Adrenal gland (tissue), 12 donors: ENCODE data around the gene DMAC2. TPM values are rescaled to one million over a fixed set of nuclear protein-coding genes. Genes with fewer than 3 reads are reported as not detected.

Experiments used
- DNase-seq, 7 donors: peaks; one replicate each; pipeline ENCODE4 v3.0.0-alpha.2; 2019 to 2020
- H3K27ac ChIP-seq, 5 donors: fragments of 200-600 bp; sonication (generic) in 4 of 5; 1 replicate in 3 of 5; 2 replicates in 2 of 5; pipeline versions ENCODE4 v1.5.1 to v1.8.0; 2016 to 2020; ENCODE audit warnings: mild to moderate bottlenecking in 1 of 5
- H3K27me3 ChIP-seq: fragments of 200-600 bp; 2 replicates; pipeline ENCODE4 v1.8.0; 2021
- H3K36me3 ChIP-seq, 2 donors: fragments of 200-600 bp; replicated peaks in 1 of 2; 1 replicate in 1 of 2; 2 replicates in 1 of 2; pipeline versions ENCODE4 v1.5.1 to v1.8.0; 2018 to 2022
- H3K4me1 ChIP-seq, 2 donors: fragments of 200-600 bp; replicated peaks in 1 of 2; 1 replicate in 1 of 2; 2 replicates in 1 of 2; pipeline versions ENCODE4 v1.5.1 to v1.8.0; 2018 to 2021
- H3K4me3 ChIP-seq, 4 donors: fragments of 200-600 bp; sonication (generic) in 3 of 4; one replicate each; pipeline ENCODE4 v1.5.1; 2016 to 2018
- H3K9me3 ChIP-seq, 3 donors: fragments of 200-600 bp; sonication (generic) in 1 of 3; replicated peaks in 1 of 3; 1 replicate in 2 of 3; 2 replicates in 1 of 3; pipeline versions ENCODE4 v1.5.1 to v1.8.0; 2016 to 2021
- POLR2A ChIP-seq, 2 donors: fragments of 450-650 bp; IDR thresholded peaks; one replicate each; pipeline ENCODE4 v1.6.1; 2017; ENCODE audit warnings: antibody characterized with exemption in 2 of 2, mild to moderate bottlenecking in 2 of 2, moderate library complexity in 1 of 2
- WGBS, 4 donors: extraction: QIAGEN DNeasy Blood & Tissue Kit in 2 of 4; methylation state at CpG; one replicate each; pipeline versions ENCODE4 v1.1.5 to v1.1.7; 2013 to 2017; 5-methylcytosine and 5-hydroxymethylcytosine counted together
- intact Hi-C, 2 donors: fragments of 100-400 bp; cut with DNase I; formaldehyde crosslinking; loops; one replicate each; pipeline versions ENCODE4 v1.14.1 to v1.15.0; 2022 to 2023
- polyA plus RNA-seq, 3 donors: library from polyadenylated mRNA; stranded (reverse); fragments of 200-250 nt in 2 of 3; fragments of 350-450 nt in 1 of 3; fragmentation: Illumina TruSeq in 1 of 3; extraction: RNeasy Lipid Tissue Mini Kit (QIAGEN cat#74804) in 1 of 3; gene quantifications; one replicate each; pipeline ENCODE4 v1.2.3, GENCODE V29; 2013 to 2014
- total RNA-seq, 9 donors: library from RNA; depleted of rRNA in 4 of 9; stranded (reverse); fragments of >200 nt in 4 of 9; fragments of 120-200 nt in 1 of 9; fragmentation: NEBNext Ultra II Directional in 1 of 9; extraction: Animal tissue kit (Norgen Biotek cat#: 25700) in 1 of 9; gene quantifications; one replicate each; pipeline versions ENCODE4 v1.1.0 to v1.2.4, GENCODE V29; 2013 to 2023
- TF ChIP-seq, protein P1 (sequence below), 6 experiments: fragments of 450-650 bp in 4 of 6; fragments of 200-600 bp in 2 of 6; sonication (generic) in 1 of 6; IDR thresholded peaks; 1 replicate in 5 of 6; 2 replicates in 1 of 6; pipeline versions ENCODE4 v1.5.1 to v1.8.0; 2016 to 2021; ENCODE audit warnings: antibody characterized with exemption in 6 of 6, mild to moderate bottlenecking in 2 of 6, moderate library complexity in 1 of 6
- donor health status: healthy with polysubstance abuse.
- donor health status: Bipolar disorder and iron deficiency.
- donor health status: DM: yes; HTN: yes; CAD: no.
- donor health status: DM: no; HTN: no; CAD: no.
- donor health status: DM: no; HTN: no; CAD: no.
- donor health status: DM: yes; HTN: yes; CAD: no.

DMAC2 gene
- total and polyA plus RNA-seq, 12 donors, result 30.7 to 60.9 (median 46.2) TPM

- Histone ChIP-seq H3K4me1 (peaks cover 11 to 13% of the 10 kb centered on the region in 2 donors), H3K27ac (no peak overlapping the region), H3K9me3 (no peaks in the 10 kb centered on the region), H3K36me3 (peaks cover 0 to 69% of the 10 kb centered on the region in 2 donors), H3K4me3 (no peak overlapping the region), H3K27me3 (no peaks in the 10 kb centered on the region)
- no peak for TF ChIP-seq POLR2A (IDR thresholded peaks at IDR 0.05)
- TF ChIP-seq, protein P1, sequence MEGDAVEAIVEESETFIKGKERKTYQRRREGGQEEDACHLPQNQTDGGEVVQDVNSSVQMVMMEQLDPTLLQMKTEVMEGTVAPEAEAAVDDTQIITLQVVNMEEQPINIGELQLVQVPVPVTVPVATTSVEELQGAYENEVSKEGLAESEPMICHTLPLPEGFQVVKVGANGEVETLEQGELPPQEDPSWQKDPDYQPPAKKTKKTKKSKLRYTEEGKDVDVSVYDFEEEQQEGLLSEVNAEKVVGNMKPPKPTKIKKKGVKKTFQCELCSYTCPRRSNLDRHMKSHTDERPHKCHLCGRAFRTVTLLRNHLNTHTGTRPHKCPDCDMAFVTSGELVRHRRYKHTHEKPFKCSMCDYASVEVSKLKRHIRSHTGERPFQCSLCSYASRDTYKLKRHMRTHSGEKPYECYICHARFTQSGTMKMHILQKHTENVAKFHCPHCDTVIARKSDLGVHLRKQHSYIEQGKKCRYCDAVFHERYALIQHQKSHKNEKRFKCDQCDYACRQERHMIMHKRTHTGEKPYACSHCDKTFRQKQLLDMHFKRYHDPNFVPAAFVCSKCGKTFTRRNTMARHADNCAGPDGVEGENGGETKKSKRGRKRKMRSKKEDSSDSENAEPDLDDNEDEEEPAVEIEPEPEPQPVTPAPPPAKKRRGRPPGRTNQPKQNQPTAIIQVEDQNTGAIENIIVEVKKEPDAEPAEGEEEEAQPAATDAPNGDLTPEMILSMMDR (IDR thresholded peaks at IDR 0.05), result no peak
- intact Hi-C loops, result loop anchor here in 1 of 2 donors (10.0 kb wide), 1 partner anchor 48 kb away; the partner anchor contains the start of gene TMEM91
- 92 to 94% (median 93%) methylated on average over 3 to 12 of the region's 12 CpGs for WGBS, 4 donors
- no peak for DNase-seq
Measured at GRCh38 chr19:41422955-41423354, 16.8 kb downstream of the DMAC2 start.

DNA sequence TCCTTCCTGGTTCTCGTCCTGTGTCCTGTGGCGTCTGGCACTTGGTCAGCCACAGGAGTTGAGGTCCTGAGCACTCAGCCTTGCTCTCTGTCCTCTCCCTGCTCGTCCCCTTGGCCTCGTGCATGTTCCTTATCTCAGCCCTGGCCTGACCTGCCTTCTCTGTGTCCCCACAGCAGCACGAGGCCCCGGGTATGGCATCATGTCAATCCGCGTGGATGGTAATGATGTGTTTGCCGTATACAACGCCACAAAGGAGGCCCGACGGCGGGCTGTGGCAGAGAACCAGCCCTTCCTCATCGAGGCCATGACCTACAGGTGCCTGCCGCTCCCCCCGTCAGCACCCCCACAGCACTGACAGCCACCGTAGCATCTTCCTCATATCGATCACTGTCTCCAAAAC lies 17.3 kb downstream of the DMAC2 start:
- DNase-seq, result no peak
- Histone ChIP-seq H3K27ac (no peak overlapping the region), H3K9me3 (no peaks in the 10 kb centered on the region), H3K27me3 (no peaks in the 10 kb centered on the region), H3K4me1 (peaks cover 7 to 10% of the 10 kb centered on the region in 2 donors), H3K36me3 (peaks cover 0 to 70% of the 10 kb centered on the region in 2 donors), H3K4me3 (no peak overlapping the region)
- TF ChIP-seq, protein P1 (IDR thresholded peaks at IDR 0.05), result no peak
- TF ChIP-seq POLR2A (IDR thresholded peaks at IDR 0.05), result no peak
- intact Hi-C loops, result loop anchor here in 1 of 2 donors (10.0 kb wide), 1 partner anchor 48 kb away; the partner anchor contains the start of gene TMEM91
- WGBS, 4 donors, result 83 to 86% (median 85%) methylated on average over 18 of the region's 18 CpGs

DNA sequence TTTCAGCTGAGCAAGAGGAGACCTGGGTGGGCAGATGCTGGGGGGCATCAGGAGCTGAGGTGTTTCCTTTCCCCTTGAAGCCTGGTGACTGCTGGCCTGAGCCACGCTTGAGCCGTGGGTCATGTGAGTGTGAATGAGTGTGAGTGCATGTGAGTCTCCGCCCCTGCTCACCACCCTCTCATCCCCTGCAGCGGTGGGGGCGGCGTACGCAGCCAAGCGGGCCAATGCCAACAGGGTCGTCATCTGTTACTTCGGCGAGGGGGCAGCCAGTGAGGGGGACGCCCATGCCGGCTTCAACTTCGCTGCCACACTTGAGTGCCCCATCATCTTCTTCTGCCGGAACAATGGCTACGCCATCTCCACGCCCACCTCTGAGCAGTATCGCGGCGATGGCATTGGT lies 17.7 kb downstream of the DMAC2 start:
- Histone ChIP-seq H3K9me3 (no peaks in the 10 kb centered on the region), H3K4me3 (no peak overlapping the region), H3K27ac (no peak overlapping the region), H3K36me3 (peaks cover 0 to 74% of the 10 kb centered on the region in 2 donors), H3K4me1 (peaks cover 2 to 7% of the 10 kb centered on the region in 2 donors), H3K27me3 (no peaks in the 10 kb centered on the region)
- WGBS, 4 donors, result 90 to 97% (median 93%) methylated on average over 18 to 20 of the region's 20 CpGs
- intact Hi-C loops, result loop anchor here in 1 of 2 donors (10.0 kb wide), 1 partner anchor 47 kb away; the partner anchor contains the start of gene TMEM91
- no peak for TF ChIP-seq POLR2A (IDR thresholded peaks at IDR 0.05)
- TF ChIP-seq, protein P1 (IDR thresholded peaks at IDR 0.05), result no peak
- no peak for DNase-seq

- peaks cover 0 to under 1% of the 10 kb centered on the region in 2 donors for H3K4me1 ChIP-seq
- peaks cover 0 to 80% of the 10 kb centered on the region in 2 donors for H3K36me3 ChIP-seq
Measured at GRCh38 chr19:41421314-41421713, 18.4 kb downstream of the DMAC2 start.

More at GRCh38 chr19:41421314-41421713, 18.4 kb downstream of the DMAC2 start:
- H3K9me3 ChIP-seq, result no peaks in the 10 kb centered on the region
- H3K4me3 ChIP-seq, result no peak overlapping the region
- no peaks in the 10 kb centered on the region for H3K27me3 ChIP-seq
- WGBS, 4 donors, result 84 to 93% (median 87%) methylated on average over 6 of the region's 6 CpGs
- H3K27ac ChIP-seq, result peak overlapping the region in 1 of 5 donors; percentile 40
- intact Hi-C loops, result loop anchor here in 1 of 2 donors (10.0 kb wide), 1 partner anchor 47 kb away; the partner anchor contains the start of gene TMEM91
- no peak for DNase-seq
- TF ChIP-seq POLR2A (IDR thresholded peaks at IDR 0.05), result no peak
